ENCODE data around the gene POLD3.

Gene POLD3

DNA sequence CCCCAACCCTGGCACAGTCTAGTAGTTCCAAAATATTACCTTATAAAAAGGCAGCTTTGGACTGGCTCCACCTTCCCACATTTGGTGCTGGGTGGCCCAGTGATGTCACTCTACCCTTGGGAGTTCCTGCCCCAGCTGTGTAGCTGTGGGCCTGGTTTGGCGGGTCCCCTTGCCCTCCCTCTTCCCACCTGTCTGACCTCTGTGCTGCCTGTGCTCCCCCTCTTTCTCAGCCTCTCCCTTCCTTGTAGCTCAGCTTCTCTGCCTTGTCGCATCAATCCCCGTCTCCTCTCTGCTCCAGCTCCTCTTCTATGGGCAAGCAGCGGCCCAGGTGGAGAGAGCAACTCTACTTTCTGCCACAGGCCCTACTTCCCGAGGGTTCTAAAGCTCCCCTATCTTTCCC is 84.2 kb downstream of the POLD3 start:
- no peak for DNase-seq

DNA sequence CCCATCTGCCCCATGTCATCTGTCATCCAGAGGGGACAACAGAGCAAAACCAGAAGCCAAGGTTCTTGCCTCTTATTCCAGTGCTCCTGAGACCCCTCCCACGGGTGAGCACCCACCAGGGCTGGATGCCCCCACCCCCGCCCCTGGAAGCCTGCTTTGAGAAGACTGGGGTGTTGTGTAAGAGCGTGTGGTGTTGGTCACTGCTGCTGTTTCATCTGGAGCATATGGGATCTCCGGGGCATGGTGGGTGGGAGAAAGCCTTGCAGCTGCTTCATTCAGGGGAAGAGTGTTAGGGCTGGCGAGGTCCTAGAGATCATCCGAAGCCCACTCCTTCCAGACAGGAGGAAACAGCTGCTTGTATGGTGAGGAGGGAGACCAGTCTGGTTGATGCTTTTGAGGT is 84.7 kb downstream of the POLD3 start:
- no peak for DNase-seq

DNA sequence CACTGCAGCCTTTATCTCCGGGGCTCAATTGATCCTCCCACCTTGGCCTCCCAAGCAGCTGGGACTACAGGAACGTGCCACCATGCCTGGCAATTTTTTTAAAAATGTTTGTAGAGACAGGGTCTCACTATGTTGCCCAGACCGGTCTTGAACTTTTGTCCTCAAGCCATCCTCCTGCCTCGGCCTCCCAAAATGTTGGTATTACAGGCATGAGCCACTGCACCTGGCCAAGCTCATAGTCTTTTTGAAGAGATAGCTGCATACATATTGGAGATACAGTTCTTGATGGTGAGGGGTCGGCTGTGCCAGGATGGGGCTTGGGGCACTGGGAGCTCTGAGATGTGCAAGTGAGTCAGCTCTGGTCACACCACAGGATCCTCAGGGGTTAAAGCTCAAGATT is 85.7 kb downstream of the POLD3 start:
- DNase-seq: no peak

DNA sequence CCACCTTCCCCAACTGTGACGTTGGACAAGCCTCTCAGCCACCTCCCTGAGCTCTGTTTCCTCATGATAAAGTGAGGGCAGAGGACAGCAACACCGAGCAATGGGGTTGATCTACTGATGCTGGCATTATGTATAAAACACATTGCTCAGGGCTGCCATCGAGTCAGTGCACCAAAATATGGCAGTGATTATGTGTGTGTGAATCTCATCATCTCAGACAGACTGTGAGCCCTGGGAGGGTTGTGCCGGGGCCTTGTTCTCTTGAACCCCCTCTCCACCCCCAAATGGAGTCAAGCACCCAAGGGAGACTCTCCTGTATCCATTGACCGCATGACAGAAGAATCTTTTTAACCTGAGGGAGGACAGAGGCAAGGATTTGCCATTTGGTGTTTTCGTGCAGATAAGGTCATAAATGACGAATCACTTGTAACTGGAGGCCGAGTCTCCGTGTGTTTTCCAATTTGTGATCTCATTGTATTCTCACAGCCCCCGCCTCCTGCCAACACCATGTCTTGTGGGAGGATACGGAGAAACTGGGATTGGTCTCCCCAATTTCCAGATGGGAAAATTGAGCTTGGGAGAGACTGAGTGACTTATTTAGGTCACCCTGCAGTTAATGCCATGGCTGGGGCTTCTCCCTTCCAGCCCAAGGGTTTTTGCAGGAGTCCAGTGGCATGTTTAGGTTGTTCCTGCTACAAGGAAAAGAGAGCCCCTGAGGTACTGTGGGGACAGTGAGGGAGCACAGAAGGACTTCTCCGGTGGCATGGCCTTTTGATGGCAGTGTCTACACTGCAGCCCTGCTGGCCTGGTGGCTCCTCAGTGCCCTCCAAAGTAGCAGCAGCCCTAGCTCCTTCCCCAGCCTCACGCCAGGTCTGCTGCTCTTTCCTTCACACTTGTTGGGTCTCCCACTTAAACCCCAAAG is 86.5 kb downstream of the POLD3 start:
- no peak for DNase-seq

DNA sequence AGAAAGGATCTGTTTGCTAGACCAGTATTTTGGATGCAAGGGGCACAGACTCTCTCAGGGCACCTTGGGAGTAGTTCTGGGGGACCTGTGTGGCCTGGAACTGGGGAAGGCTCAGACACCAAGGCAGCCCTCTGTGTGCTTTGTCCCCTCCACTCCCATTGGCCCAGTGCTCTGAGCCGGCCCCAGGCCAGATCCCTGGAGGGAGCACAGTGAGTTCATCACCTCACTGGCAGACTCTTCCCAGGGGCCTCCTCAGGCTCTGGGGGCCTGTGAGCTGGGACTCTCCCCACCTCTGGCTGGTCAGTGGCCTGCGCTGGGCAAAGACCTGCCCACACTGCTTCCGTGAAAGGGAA is 87.1 kb downstream of the POLD3 start:
- DNase-seq: no peak

DNA sequence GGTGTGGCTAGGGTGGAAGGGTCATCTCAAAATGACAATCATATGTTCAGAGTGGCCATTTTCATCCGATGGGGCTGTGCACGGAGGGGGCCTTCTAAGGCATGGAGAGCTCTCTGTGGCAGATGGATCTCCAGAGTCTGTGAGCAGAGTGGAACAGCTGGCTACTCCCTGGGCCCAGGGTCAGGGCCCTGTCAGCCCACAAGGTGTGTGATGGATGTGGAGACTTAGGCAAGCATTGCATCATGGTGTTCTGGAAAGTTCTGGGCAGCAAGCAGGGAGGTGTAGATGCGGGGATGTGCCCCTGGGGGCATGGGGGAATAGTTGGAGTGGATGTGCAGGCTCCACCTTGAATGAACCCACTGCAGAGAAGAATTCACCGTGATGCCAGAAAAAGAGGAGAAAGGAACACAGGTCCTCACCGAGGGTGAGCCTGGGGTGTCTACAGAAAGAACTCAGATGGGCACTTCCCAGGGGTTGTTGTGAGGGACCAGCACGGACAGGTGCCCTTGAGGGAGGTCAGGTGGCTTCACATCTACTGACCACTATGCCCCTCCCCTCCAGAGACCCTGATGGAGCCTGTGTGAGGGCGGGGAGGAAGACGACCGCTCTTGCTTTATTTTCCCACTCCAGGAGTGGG is 87.8 kb downstream of the POLD3 start:
- no peak for DNase-seq

DNA sequence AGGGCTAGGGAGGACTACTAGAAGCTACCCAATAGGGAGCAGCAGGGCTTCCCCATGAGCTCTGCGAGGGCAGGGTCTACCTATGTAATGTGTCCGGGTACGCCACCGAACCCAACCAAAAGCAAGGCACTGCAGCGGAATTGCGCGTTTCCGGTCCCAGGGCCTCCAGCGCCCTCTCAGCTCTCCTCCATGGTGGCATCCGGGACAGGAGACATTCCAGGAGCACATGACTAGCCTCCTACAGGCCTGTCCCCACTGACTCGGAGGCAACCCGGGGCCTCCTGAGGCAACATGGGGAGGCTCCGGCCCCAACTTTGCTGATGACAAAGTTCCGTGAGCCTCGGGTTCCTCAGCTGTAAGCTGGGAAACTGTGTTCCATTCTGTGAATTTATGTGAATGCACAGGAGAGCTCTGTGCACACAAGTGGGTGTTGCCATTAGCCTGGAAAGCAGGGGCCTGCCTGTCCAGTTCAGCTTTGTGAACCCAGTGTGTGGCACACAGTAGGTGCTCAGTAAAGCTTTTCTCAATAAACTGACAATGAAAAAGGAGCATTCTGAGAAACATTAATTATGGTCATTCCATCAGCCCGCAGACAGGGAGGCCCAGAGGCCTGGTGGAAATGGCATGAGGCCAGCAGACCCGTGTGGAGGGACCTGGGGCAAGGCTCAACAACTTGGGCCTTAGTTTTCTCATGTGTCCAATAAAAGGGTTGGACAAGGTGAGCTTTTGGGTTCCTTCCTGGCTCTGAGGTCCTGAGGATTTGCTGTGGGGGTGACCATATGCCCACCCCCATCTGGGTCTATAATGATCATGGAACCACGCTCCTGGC is 88.5 kb downstream of the POLD3 start:
- no peak for DNase-seq

DNA sequence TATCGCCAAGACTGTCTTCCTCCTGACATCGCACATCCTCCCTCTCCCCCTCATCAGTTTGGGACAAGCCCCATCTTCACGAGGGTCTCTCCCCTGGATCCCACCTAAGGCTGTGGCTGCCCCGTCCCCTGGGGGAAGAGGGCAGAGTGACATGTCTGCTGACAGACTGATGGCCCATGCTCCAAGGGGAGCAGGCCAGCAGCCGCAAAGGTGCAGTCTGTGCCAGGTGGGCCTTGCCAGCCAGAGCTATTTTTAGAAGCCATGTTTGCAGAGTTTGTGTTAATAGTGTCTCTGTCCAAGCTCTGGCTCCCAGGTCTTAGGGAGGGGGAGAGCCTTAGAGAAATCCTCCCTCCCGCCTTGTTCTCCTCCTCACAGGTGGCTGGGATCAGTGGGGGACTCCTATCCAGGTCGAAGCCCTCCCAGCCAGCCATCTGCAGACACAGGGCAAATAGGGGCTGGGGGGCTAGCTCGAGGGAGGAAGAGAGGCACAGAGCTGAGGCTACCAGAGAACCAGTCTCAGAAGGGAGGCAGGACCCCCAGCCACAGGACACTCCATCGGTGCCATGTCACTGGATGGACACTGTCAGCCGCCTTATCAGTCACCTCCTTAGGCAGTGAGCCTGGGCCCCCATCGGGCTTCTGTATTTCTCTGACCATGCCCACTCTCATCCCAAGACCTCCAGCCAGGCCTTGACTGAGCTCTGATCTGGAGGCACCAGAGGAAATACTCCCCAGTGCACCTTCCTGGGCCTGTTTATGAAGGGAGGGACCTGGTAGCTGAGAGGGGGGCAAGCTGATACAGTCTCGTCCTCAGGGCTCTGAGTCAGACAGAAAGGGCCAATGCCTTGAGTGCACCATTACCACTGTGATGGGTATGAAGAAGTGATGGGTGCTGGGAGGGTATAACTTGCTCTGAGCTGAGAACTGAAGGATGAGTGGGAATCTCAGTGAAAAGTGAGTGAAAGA is 89.6 kb downstream of the POLD3 start:
- no peak for DNase-seq

DNA sequence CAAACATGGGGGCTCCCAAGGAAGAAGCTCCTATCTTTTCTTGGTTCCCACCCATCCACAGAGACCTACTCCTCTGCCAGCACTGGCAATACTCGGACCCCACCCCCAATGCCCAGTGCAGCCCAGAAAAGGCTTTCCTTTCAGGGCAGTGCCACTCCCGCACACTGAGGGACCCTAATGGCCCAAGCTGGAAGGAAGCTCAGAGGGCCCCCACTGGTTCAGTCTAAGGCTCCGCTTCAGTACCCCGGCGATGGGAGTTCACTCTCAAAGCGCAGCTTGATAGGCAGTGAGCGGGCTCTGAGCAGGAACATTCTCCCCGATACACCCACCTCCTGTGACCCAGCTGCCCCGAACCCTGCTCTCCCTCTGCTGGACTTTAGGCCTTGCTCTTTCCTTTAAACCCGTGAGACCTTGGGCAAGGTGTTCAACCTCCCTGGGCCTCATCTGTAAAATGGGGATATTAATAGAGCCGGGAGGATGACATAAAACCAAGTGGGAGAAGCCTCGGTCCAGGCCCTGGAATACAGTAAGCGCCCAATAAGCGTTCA is 90.4 kb downstream of the POLD3 start:
- DNase-seq: no peak

DNA sequence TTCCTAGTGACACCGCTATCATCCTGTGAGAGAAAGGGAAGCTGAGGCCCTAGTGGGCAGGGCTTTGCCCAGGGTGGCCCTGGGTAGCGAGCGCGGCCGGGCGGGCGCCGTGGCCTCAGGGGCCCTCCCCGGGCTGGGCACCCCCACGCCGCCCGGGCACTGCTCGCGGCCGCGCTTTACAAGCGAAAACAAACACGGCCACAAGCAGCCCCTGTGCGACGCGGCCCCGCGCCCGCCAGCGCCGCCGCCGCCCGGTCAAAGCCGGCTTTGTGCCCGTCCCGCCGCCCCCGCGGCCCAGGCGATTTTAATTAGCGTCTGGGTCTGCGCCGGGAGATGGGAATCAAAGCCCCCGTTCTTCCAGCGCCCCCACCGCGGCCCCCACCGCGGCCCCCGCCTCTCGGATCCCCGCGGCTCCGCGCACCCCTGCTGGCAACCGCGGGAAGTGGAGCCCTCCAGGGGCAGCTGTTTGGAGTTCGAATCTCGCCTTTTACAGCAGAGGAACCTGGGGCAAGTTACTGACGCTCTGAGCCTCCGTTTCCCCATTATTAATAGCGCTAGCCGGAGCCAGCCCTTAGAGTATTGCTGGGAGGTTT is 91.0 kb downstream of the POLD3 start:
- no peak for DNase-seq

DNA sequence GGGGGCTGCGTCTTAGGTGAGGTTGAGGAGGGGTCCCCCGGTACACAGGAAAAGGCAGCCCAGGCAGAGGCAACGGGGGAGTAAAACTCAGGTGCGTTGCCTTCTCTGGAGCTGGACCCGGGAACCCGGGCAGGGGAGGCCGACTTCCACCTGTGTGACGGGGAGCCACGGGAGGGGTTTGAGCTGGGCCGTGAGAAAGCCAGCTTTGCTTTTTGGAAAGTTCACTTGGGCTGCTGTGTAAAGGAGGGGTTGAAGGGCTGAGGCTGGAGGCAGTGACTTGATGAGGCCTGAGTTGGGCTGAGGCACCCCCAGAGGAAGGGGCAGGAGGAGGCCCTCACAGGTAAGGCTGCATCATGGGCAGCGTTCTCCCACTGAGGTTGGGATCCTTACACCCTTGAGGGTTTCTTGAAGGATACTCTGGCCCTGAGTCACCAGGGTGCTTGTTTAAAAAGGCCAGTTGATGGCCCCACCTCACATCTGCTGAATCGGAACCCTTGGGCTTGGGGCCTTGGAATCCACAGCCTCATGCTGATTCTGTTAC is 91.6 kb downstream of the POLD3 start:
- no peak for DNase-seq

DNA sequence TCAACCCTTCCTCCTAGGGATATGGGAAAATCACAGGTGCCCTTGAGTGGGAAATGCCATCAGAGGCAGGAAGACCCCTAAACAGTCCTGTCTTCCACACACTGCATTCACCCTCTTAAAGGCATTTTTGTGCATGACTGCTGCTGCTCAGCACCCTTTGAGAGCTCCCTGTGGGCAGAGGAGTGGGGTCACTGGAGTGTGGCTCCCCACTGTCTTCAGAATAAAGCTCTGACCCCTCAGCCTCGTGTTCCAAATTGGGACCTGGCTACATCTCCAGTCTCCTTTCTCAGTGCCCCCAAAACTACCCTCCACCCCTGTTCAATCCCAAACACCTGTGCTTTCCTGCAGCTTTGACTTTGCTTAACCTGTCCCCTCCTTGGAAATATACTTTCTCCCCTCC is 92.3 kb downstream of the POLD3 start:
- no peak for DNase-seq

DNA sequence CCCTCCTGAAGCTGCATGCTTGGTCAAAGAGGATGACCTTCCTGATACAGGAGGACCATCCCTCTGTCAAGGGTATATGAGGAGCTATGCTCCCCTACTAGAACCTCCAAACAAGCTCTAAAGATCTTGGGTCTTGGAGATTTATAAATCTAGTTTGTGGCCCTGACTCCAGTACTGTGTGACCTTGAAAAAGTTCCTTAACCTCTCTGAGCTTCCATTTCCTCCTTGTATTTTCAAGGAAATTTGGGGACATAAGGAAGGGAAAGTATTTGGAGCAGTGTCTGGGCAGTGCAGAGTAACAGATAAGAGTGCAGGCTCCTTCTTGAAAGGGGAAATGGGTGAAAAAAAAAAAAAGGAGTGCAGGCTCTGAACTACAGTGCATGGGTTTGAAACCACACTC is 93.0 kb downstream of the POLD3 start:
- DNase-seq: no peak

DNA sequence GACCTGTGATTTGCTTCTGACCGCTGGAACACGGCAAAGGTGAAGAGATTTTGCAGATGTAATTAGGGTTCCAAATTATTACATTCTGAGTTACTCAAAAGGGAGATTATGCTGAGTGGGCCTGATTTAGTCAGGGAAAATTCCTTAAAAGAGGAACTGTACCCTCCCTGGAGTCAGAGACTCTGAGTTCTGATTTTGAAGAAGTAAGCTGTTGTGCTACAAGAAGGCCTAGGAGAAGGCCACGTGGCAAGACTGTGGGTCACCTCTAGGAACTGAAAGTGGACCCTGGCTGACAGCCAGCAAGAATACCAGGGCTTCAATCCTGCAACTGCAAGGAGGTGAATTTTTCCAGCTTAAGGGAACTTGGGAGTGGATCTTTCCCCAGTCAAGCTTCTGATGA is 93.5 kb downstream of the POLD3 start:
- DNase-seq: no peak

DNA sequence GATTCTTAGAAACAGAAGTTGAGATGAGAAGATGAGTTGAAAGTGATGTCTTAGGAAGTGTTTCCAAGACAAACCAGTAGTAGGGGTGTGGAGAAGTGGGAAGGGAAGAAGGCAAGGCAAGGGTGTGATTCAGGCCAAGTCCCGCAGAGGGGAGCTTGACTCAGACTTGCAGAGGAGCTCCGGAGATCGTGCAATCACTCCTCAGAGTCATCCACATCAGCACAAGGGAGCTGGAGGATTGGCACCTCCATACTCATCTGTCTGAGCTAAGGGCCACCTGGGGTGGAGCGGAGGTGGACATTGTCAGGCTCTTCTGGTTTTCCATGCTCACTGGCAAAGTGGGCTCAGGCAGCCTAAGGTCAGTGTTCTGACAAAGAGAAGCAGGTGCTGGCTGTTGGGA is 94.4 kb downstream of the POLD3 start:
- no peak for DNase-seq

DNA sequence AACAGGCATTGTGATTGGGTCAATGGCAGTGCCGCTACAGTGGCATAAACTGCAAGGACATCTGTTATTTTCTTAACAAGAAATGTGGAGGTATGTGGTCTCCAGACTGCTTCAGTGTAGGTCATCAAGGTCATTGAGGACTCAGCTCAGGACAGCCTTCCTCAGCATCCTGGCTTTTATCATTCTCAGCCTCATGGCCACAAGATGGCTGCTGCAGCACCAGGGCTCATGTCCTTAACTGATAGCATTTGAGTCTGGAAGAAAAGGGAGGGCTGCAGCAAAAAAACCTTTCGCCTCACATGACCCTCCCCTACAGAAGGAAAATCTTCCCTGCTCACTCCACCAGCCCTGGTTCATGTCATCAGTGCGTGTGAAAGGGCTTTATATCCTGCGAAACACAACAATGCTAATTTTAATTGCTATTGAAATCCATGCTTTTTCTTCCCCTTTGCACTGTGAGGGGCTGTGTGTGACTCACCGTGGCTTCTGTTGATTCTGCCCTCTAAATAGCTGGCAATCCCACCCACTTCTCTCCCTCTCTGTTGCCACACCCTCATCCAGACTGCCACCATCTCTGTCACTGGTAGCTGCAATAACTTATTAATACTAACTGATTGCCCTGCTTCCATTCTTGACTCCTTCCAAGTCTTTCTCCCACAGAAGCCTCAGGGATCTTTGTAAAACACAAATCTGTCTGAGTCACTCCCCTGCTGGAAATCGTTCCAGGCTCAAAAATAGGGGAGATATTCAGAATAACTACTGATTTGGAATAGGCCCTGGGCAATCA is 95.0 kb downstream of the POLD3 start:
- DNase-seq: no peak

DNA sequence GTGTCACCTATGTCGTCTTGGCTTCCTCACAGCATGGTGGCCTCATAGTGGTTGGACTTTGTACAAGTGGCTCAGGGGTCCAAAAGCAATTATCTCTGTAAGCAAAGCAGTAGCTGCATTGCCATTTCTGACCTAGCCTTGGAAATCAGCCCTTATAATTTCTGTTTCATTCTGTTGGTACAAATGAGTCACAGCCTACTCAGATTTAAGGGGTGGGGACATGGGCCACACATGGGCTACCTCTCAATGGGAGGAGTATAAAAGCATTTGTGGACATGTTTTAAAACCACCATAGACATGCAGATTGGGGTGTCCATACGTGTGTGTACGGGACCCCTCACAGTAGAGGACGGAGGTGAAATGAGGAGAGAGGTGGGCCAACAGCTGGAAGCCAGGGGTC is 97.3 kb downstream of the POLD3 start:
- no peak for DNase-seq

DNA sequence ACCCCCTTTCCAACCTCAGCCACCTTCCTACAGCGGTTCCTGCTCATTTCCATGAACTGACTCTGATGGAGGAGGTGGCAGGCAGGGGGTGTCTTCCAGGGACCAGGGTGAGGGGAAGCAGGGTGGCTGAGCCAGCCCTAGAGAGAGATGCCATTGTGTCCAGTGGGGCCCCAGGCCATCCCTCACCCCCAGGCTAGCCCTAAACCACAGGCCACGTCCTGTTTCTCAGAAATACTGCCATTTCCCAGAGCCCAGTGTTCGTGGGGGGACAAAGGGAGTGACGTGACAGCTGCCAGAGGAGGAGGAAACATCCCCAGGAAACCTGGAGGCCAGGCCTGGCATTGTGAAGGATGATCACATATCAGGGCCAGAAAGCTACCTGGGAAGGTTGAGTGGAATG is 99.4 kb downstream of the POLD3 start:
- no peak for DNase-seq

Measured in stimulated activated CD4-positive, alpha-beta T cell treated with anti-CD3 and anti-CD28 coated beads, Interleukin-12 subunit alpha, Interleukin-12 subunit beta, amount 100 ng/mL, for 4 hours (primary cell).